Aorta (tissue), 5 donors: ENCODE data around the gene OR2V1. TPM values are rescaled to one million over a fixed set of nuclear protein-coding genes. Genes with fewer than 3 reads are reported as not detected.
A peak's percentile ranks its signal among the peaks of the same experiment; 100 is the strongest.
"Not testable (repeated sequence)": the region's sequence is repeated elsewhere in the genome, so short reads cannot be mapped to it uniquely, and the experiment has no call there.

Experiments
- ATAC-seq: fragments of 200-7000 bp; cut with Tn5 transposase; one replicate; pipeline ENCODE4 v1.9.1; 2022; ENCODE audit warnings: moderate library complexity; ENCODE audit not compliant: low FRiP score
- DNase-seq, 2 donors: peaks; one replicate each; pipeline ENCODE4 v3.0.0-alpha.2; 2020
- H3K27ac ChIP-seq, 2 donors: one replicate each; pipeline ENCODE4 v1.5.1; 2013; ENCODE audit warnings: low read length in 2 of 2, mild to moderate bottlenecking in 2 of 2, moderate library complexity in 2 of 2, control low read depth in 1 of 2, inconsistent platforms in 1 of 2, low read depth in 1 of 2
- H3K27me3 ChIP-seq, 2 donors: one replicate each; pipeline ENCODE4 v1.6.1; 2013; ENCODE audit warnings: control low read depth in 1 of 2, low read length in 1 of 2, mild to moderate bottlenecking in 1 of 2, moderate library complexity in 1 of 2; ENCODE audit not compliant: insufficient read depth in 2 of 2, control insufficient read depth in 1 of 2
- H3K36me3 ChIP-seq, 2 donors: one replicate each; pipeline ENCODE4 v1.6.1; 2013; ENCODE audit warnings: control low read depth in 1 of 2, low read length in 1 of 2, mild to moderate bottlenecking in 1 of 2; ENCODE audit not compliant: insufficient read depth in 2 of 2, control insufficient read depth in 1 of 2
- H3K4me1 ChIP-seq, 2 donors: one replicate each; pipeline ENCODE4 v1.6.1; 2013; ENCODE audit warnings: low read length in 2 of 2, control low read depth in 1 of 2, mild to moderate bottlenecking in 1 of 2, moderate library complexity in 1 of 2; ENCODE audit not compliant: insufficient read depth in 2 of 2, control insufficient read depth in 1 of 2
- H3K4me3 ChIP-seq, 2 donors: one replicate each; pipeline ENCODE4 v1.5.1; 2013; ENCODE audit warnings: low read length in 2 of 2, control low read depth in 1 of 2, mild to moderate bottlenecking in 1 of 2
- H3K9me3 ChIP-seq: one replicate; pipeline ENCODE4 v1.6.1; 2013; ENCODE audit warnings: mild to moderate bottlenecking, low read length; ENCODE audit not compliant: control insufficient read depth
- WGBS, 2 donors: extraction: QIAGEN DNeasy Blood & Tissue Kit; methylation state at CpG; one replicate each; pipeline ENCODE4 v1.1.7; 2013; 5-methylcytosine and 5-hydroxymethylcytosine counted together
- intact Hi-C, 2 donors: fragments of 100-400 bp; cut with DNase I; formaldehyde crosslinking; loops; one replicate each; pipeline versions ENCODE4 v1.14.2 to v1.15.0; 2022
- polyA plus RNA-seq, 2 donors: library from polyadenylated mRNA; stranded (reverse); fragments of 200-250 nt; gene quantifications; one replicate each; pipeline ENCODE4 v1.2.3, GENCODE V29; 2013
- total RNA-seq, 2 donors: library from RNA; stranded (reverse); fragmentation: NEBNext Ultra II Directional; extraction: Animal tissue kit (Norgen Biotek cat#: 25700); gene quantifications; one replicate each; pipeline ENCODE4 v1.2.1, GENCODE V29; 2021
- donor health status: healthy with polysubstance abuse.
- donor health status: Bipolar disorder and iron deficiency.
- donor health status: DM: no; HTN: no; CAD: no.
- donor health status: DM: no; HTN: no; CAD: no.
- donor health status: DM: yes; HTN: yes; CAD: no.

Gene OR2V1
- total and polyA plus RNA-seq, 4 donors: not detected

GRCh38 chr5:181134259-181134658 is 3.3 kb upstream of the OR2V1 start:
- WGBS, 2 donors: 82 to 83% methylated on average over 6 of the region's 6 CpGs
- intact Hi-C loops: no loop called here

GRCh38 chr5:181133610-181134231 is 2.8 kb upstream of the OR2V1 start:
- Histone ChIP-seq H3K9me3 (no peaks in the 10 kb centered on the region), H3K27ac (no peak overlapping the region), H3K4me3 (no peak overlapping the region), H3K36me3 (no peaks in the 10 kb centered on the region), H3K4me1 (no peaks in the 10 kb centered on the region), H3K27me3 (peaks cover 0 to 1% of the 10 kb centered on the region in 2 donors)
- intact Hi-C loops: no loop called here
- 79 to 81% methylated on average over 10 of the region's 10 CpGs for WGBS, 2 donors
- DNase-seq (peak; percentile 86), ATAC-seq (no peak)

More at GRCh38 chr5:181134259-181134658, 3.3 kb upstream of the OR2V1 start:
- no peak for ATAC-seq
- Histone ChIP-seq H3K4me3 (no peak overlapping the region), H3K4me1 (no peaks in the 10 kb centered on the region), H3K27ac (no peak overlapping the region), H3K9me3 (no peaks in the 10 kb centered on the region), H3K36me3 (no peaks in the 10 kb centered on the region), H3K27me3 (peaks cover 0 to 1% of the 10 kb centered on the region in 2 donors)
- DNase-seq: no peak

- 77 to 78% methylated on average over 3 of the region's 3 CpGs for WGBS, 2 donors
- H3K4me1 ChIP-seq: no peaks in the 10 kb centered on the region
- no peak overlapping the region for H3K4me3 ChIP-seq
- H3K36me3 ChIP-seq: no peaks in the 10 kb centered on the region
- H3K27ac ChIP-seq: no peak overlapping the region
- intact Hi-C loops: no loop called here
- H3K27me3 ChIP-seq: peaks cover 0 to 1% of the 10 kb centered on the region in 2 donors
- H3K9me3 ChIP-seq: no peaks in the 10 kb centered on the region
- ATAC-seq (no peak), DNase-seq (no peak)
These were observed 2.1 kb upstream of the OR2V1 start for GRCh38 chr5:181133083-181133482.

- Histone ChIP-seq H3K36me3 (no peaks in the 10 kb centered on the region), H3K9me3 (no peaks in the 10 kb centered on the region), H3K27me3 (peaks cover 0 to 1% of the 10 kb centered on the region in 2 donors), H3K27ac (no peak overlapping the region), H3K4me1 (no peaks in the 10 kb centered on the region), H3K4me3 (no peak overlapping the region)
- no peak for DNase-seq
- intact Hi-C loops: no loop called here
- WGBS, 2 donors: 83 to 84% methylated on average over 11 of the region's 11 CpGs
- ATAC-seq: no peak
These were observed 545 bp upstream of the OR2V1 start for GRCh38 chr5:181131514-181131913.

GRCh38 chr5:181130081-181130480 is 888 bp downstream of the OR2V1 start:
- H3K27ac ChIP-seq, DNase-seq, H3K4me1 ChIP-seq, H3K27me3 ChIP-seq, H3K36me3 ChIP-seq, H3K4me3 ChIP-seq, H3K9me3 ChIP-seq, intact Hi-C loops, ATAC-seq: not testable (repeated sequence)
- 67 to 73% methylated on average over 8 to 9 of the region's 9 CpGs for WGBS, 2 donors

GRCh38 chr5:181129601-181130000 is 1.4 kb downstream of the OR2V1 start:
- peaks cover 0 to 1% of the 10 kb centered on the region in 2 donors for H3K27me3 ChIP-seq
- H3K4me1 ChIP-seq: no peaks in the 10 kb centered on the region
- H3K9me3 ChIP-seq: no peaks in the 10 kb centered on the region
- intact Hi-C loops: no loop called here
- H3K36me3 ChIP-seq: no peaks in the 10 kb centered on the region
- DNase-seq: no peak
- no peak for ATAC-seq
- WGBS, 2 donors: 44 to 47% methylated on average over 7 of the region's 7 CpGs
- H3K4me3 ChIP-seq: no peak overlapping the region
- no peak overlapping the region for H3K27ac ChIP-seq

GRCh38 chr5:181127907-181128626 is 2.9 kb downstream of the OR2V1 start:
- Histone ChIP-seq H3K27ac (no peak overlapping the region), H3K36me3 (no peaks in the 10 kb centered on the region), H3K27me3 (peaks cover 0 to 1% of the 10 kb centered on the region in 2 donors), H3K4me3 (no peak overlapping the region), H3K4me1 (no peaks in the 10 kb centered on the region), H3K9me3 (no peaks in the 10 kb centered on the region)
- no peak for DNase-seq
- WGBS, 2 donors: 60 to 65% methylated on average over 15 of the region's 15 CpGs
- no peak for ATAC-seq
- intact Hi-C loops: no loop called here

GRCh38 chr5:181127456-181127855 is 3.5 kb downstream of the OR2V1 start:
- no peak overlapping the region for H3K27ac ChIP-seq
- 88 to 89% methylated on average over 10 of the region's 10 CpGs for WGBS, 2 donors

GRCh38 chr5:181126841-181127240 is 4.1 kb downstream of the OR2V1 start:
- 64 to 67% methylated on average over 18 of the region's 18 CpGs for WGBS, 2 donors
- intact Hi-C loops: no loop called here
- no peak for DNase-seq
- Histone ChIP-seq H3K27ac (no peak overlapping the region), H3K9me3 (no peaks in the 10 kb centered on the region), H3K4me3 (no peak overlapping the region), H3K27me3 (peaks cover 0 to 1% of the 10 kb centered on the region in 2 donors), H3K4me1 (no peaks in the 10 kb centered on the region), H3K36me3 (no peaks in the 10 kb centered on the region)
- ATAC-seq: no peak

More at GRCh38 chr5:181127456-181127855, 3.5 kb downstream of the OR2V1 start:
- Histone ChIP-seq H3K9me3 (no peaks in the 10 kb centered on the region), H3K4me1 (no peaks in the 10 kb centered on the region), H3K27me3 (peaks cover 0 to 1% of the 10 kb centered on the region in 2 donors), H3K4me3 (no peak overlapping the region), H3K36me3 (no peaks in the 10 kb centered on the region)
- DNase-seq (no peak), ATAC-seq (no peak)
- intact Hi-C loops: no loop called here
